ENCODE results near the gene ST8SIA3.

- no peak for TF ChIP-seq EZH2 (IDR thresholded peaks at IDR 0.05)
- no peak for TF ChIP-seq POLR2AphosphoS5 (IDR thresholded peaks at IDR 0.05; ENCODE audit: borderline replicate concordance, low read depth, low read length)
- no peak for TF ChIP-seq FOXP2 (optimal IDR thresholded peaks at IDR 0.05; ENCODE audit: control extremely low read depth, extremely low read length, insufficient read depth)
These were observed 26.7 kb upstream of the ST8SIA3 start for GRCh38 chr18:57325491-57326166.

Data from SK-N-MC (cell line).